Measurements from ENCODE around the gene OAS1.

The OAS1 gene

GRCh38 chr12:112963227-112963861 lies 56.6 kb downstream of the OAS1 start:
- TF ChIP-seq, protein P1, sequence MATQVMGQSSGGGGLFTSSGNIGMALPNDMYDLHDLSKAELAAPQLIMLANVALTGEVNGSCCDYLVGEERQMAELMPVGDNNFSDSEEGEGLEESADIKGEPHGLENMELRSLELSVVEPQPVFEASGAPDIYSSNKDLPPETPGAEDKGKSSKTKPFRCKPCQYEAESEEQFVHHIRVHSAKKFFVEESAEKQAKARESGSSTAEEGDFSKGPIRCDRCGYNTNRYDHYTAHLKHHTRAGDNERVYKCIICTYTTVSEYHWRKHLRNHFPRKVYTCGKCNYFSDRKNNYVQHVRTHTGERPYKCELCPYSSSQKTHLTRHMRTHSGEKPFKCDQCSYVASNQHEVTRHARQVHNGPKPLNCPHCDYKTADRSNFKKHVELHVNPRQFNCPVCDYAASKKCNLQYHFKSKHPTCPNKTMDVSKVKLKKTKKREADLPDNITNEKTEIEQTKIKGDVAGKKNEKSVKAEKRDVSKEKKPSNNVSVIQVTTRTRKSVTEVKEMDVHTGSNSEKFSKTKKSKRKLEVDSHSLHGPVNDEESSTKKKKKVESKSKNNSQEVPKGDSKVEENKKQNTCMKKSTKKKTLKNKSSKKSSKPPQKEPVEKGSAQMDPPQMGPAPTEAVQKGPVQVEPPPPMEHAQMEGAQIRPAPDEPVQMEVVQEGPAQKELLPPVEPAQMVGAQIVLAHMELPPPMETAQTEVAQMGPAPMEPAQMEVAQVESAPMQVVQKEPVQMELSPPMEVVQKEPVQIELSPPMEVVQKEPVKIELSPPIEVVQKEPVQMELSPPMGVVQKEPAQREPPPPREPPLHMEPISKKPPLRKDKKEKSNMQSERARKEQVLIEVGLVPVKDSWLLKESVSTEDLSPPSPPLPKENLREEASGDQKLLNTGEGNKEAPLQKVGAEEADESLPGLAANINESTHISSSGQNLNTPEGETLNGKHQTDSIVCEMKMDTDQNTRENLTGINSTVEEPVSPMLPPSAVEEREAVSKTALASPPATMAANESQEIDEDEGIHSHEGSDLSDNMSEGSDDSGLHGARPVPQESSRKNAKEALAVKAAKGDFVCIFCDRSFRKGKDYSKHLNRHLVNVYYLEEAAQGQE (IDR thresholded peaks at IDR 0.05; ENCODE audit: low read depth): no peak
- TF ChIP-seq RAD21 (IDR thresholded peaks at IDR 0.05; ENCODE audit: low read depth): no peak
- no peak for TF ChIP-seq EP300 (IDR thresholded peaks at IDR 0.05; ENCODE audit: borderline replicate concordance)
- no peak for TF ChIP-seq NFIC (IDR thresholded peaks at IDR 0.05)
- no peak for TF ChIP-seq TAF1 (IDR thresholded peaks at IDR 0.05; ENCODE audit: low read depth)
- no peak for TF ChIP-seq FOXM1 (IDR thresholded peaks at IDR 0.05; ENCODE audit: borderline replicate concordance, low read depth)
- TF ChIP-seq CEBPB (IDR thresholded peaks at IDR 0.05): no peak
- TF ChIP-seq EGR1 (IDR thresholded peaks at IDR 0.05): no peak
- TF ChIP-seq, protein P2, sequence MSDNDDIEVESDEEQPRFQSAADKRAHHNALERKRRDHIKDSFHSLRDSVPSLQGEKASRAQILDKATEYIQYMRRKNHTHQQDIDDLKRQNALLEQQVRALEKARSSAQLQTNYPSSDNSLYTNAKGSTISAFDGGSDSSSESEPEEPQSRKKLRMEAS (IDR thresholded peaks at IDR 0.05): no peak
- TF ChIP-seq, protein P3, sequence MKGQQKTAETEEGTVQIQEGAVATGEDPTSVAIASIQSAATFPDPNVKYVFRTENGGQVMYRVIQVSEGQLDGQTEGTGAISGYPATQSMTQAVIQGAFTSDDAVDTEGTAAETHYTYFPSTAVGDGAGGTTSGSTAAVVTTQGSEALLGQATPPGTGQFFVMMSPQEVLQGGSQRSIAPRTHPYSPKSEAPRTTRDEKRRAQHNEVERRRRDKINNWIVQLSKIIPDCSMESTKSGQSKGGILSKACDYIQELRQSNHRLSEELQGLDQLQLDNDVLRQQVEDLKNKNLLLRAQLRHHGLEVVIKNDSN (IDR thresholded peaks at IDR 0.05): no peak
- no peak for TF ChIP-seq CREB1 (IDR thresholded peaks at IDR 0.05; ENCODE audit: low read depth)
- TF ChIP-seq TEAD4 (IDR thresholded peaks at IDR 0.05): no peak
- no peak for TF ChIP-seq YY1 (IDR thresholded peaks at IDR 0.05; ENCODE audit: low read depth)
- no peak for TF ChIP-seq ZBTB7A (IDR thresholded peaks at IDR 0.05; ENCODE audit: low read depth)
- TF ChIP-seq TCF12 (IDR thresholded peaks at IDR 0.05; ENCODE audit: low read depth): no peak

DNA sequence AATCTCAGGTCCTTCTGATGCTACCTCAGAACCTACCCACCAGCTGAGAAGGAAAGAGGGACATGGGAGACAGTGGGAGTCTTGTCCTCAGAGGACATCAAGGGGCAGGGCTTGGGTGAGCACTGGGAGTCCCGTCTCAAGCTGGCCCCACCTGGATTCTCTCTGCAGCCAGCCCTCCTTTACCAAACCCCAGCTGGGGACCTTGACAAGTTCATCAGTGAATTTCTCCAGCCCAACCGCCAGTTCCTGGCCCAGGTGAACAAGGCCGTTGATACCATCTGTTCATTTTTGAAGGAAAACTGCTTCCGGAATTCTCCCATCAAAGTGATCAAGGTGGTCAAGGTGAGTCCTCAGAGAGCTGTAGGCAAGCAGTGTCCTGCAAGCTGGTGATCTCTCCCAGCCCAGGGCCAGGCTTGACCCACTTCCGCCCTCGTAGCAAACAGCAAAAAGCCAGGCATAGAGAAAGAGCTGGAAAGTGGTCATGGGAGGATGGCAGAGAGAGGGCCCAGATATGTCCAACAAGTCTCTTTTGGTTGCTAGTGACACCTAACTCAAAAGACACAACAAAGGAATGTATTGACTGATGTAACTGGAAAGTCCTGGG lies 57.4 kb downstream of the OAS1 start:
- TF ChIP-seq FOXM1 (IDR thresholded peaks at IDR 0.05; ENCODE audit: borderline replicate concordance, low read depth) (no peak), YY1 (IDR thresholded peaks at IDR 0.05; ENCODE audit: low read depth) (no peak), ZBTB7A (IDR thresholded peaks at IDR 0.05; ENCODE audit: low read depth) (no peak), CREB1 (IDR thresholded peaks at IDR 0.05; ENCODE audit: low read depth) (no peak), CEBPB (IDR thresholded peaks at IDR 0.05) (no peak), TEAD4 (IDR thresholded peaks at IDR 0.05) (no peak), RAD21 (IDR thresholded peaks at IDR 0.05; ENCODE audit: low read depth) (no peak), TCF12 (IDR thresholded peaks at IDR 0.05; ENCODE audit: low read depth) (no peak), NFIC (IDR thresholded peaks at IDR 0.05) (no peak), EGR1 (IDR thresholded peaks at IDR 0.05) (no peak), TAF1 (IDR thresholded peaks at IDR 0.05; ENCODE audit: low read depth) (no peak), EP300 (IDR thresholded peaks at IDR 0.05; ENCODE audit: borderline replicate concordance) (no peak)
- TF ChIP-seq, protein P1 (IDR thresholded peaks at IDR 0.05; ENCODE audit: low read depth): no peak
- TF ChIP-seq, protein P3 (IDR thresholded peaks at IDR 0.05): no peak
- TF ChIP-seq, protein P2 (IDR thresholded peaks at IDR 0.05): no peak

GRCh38 chr12:112964915-112965314 lies 58.2 kb downstream of the OAS1 start:
- no peak for TF ChIP-seq CREB1 (IDR thresholded peaks at IDR 0.05; ENCODE audit: low read depth)

GRCh38 chr12:112965643-112966042 lies 58.9 kb downstream of the OAS1 start:
- TF ChIP-seq, protein P1 (IDR thresholded peaks at IDR 0.05; ENCODE audit: low read depth): no peak
- TF ChIP-seq NFIC (IDR thresholded peaks at IDR 0.05): no peak
- TF ChIP-seq TAF1 (IDR thresholded peaks at IDR 0.05; ENCODE audit: low read depth): no peak
- no peak for TF ChIP-seq EGR1 (IDR thresholded peaks at IDR 0.05)
- no peak for TF ChIP-seq FOXM1 (IDR thresholded peaks at IDR 0.05; ENCODE audit: borderline replicate concordance, low read depth)
- TF ChIP-seq TEAD4 (IDR thresholded peaks at IDR 0.05): no peak
- TF ChIP-seq CREB1 (IDR thresholded peaks at IDR 0.05; ENCODE audit: low read depth): no peak
- TF ChIP-seq YY1 (IDR thresholded peaks at IDR 0.05; ENCODE audit: low read depth): no peak
- no peak for TF ChIP-seq TCF12 (IDR thresholded peaks at IDR 0.05; ENCODE audit: low read depth)
- TF ChIP-seq, protein P2 (IDR thresholded peaks at IDR 0.05): no peak
- TF ChIP-seq EP300 (IDR thresholded peaks at IDR 0.05; ENCODE audit: borderline replicate concordance): no peak
- no peak for TF ChIP-seq ZBTB7A (IDR thresholded peaks at IDR 0.05; ENCODE audit: low read depth)
- TF ChIP-seq RAD21 (IDR thresholded peaks at IDR 0.05; ENCODE audit: low read depth): no peak
- no peak for TF ChIP-seq CEBPB (IDR thresholded peaks at IDR 0.05)
- TF ChIP-seq, protein P3 (IDR thresholded peaks at IDR 0.05): no peak

Measured in Ishikawa (cell line).